ENCODE data around the gene IWS1.
"Not testable (repeated sequence)": the region's sequence is repeated elsewhere in the genome, so short reads cannot be mapped to it uniquely, and the experiment has no call there.

The IWS1 gene

GRCh38 chr2:127453392-127454171 lies 72.7 kb downstream of the IWS1 start:
- peak; percentile 7 for DNase-seq

GRCh38 chr2:127453013-127453391 lies 73.3 kb downstream of the IWS1 start:
- DNase-seq = no peak

GRCh38 chr2:127452423-127452822 lies 73.9 kb downstream of the IWS1 start:
- DNase-seq = not testable (repeated sequence)

- DNase-seq = no peak
Measured at GRCh38 chr2:127451981-127452380, 74.3 kb downstream of the IWS1 start.

GRCh38 chr2:127449898-127450297 lies 76.4 kb downstream of the IWS1 start:
- no peak for DNase-seq

- DNase-seq = no peak
Measured at GRCh38 chr2:127449414-127449813, 76.9 kb downstream of the IWS1 start.

- DNase-seq = no peak
Measured at GRCh38 chr2:127448526-127448925, 77.8 kb downstream of the IWS1 start.

GRCh38 chr2:127439343-127439742 lies 86.9 kb downstream of the IWS1 start:
- DNase-seq = no peak

- DNase-seq = no peak
Measured at GRCh38 chr2:127437781-127438726, 88.2 kb downstream of the IWS1 start.

- DNase-seq = no peak
Measured at GRCh38 chr2:127437056-127437455, 89.2 kb downstream of the IWS1 start.

GRCh38 chr2:127434515-127434914 lies 91.8 kb downstream of the IWS1 start:
- no peak for DNase-seq

- no peak for DNase-seq
Measured at GRCh38 chr2:127431408-127432023, 94.8 kb downstream of the IWS1 start.

All from suppressor macrophage treated with lipopolysaccharide for 4 hours (primary cell).